Activated gamma-delta T cell treated with Interleukin-2 at 50 U/mL for 16 hours (primary cell): Measurements from ENCODE around the gene MRPS2.
A peak's percentile ranks its signal among the peaks of the same experiment; 100 is the strongest.

Source experiments
- DNase-seq: peaks from one replicate; pipeline ENCODE4 v3.0.0-alpha.2; 2020

The MRPS2 gene

DNA sequence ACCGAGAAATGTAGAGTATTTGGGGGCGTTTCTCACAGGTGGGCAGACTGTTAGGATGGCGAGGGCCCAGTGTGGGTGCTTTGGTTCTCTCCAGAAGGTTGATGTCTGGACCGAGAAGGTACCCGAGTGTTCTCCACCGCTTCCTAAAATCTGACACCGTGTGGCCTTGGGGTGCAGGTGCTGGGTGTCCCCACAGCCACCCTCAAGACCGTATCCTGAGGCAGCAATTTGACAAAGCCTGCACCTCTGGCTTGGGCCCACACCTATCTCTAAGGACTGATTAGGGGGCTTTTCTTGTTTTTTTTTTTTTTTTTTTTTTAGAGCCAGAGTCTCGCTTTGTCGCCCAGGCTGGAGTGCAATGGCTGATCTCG, 19.6 kb upstream of the MRPS2 start:
- no peak for DNase-seq

DNA sequence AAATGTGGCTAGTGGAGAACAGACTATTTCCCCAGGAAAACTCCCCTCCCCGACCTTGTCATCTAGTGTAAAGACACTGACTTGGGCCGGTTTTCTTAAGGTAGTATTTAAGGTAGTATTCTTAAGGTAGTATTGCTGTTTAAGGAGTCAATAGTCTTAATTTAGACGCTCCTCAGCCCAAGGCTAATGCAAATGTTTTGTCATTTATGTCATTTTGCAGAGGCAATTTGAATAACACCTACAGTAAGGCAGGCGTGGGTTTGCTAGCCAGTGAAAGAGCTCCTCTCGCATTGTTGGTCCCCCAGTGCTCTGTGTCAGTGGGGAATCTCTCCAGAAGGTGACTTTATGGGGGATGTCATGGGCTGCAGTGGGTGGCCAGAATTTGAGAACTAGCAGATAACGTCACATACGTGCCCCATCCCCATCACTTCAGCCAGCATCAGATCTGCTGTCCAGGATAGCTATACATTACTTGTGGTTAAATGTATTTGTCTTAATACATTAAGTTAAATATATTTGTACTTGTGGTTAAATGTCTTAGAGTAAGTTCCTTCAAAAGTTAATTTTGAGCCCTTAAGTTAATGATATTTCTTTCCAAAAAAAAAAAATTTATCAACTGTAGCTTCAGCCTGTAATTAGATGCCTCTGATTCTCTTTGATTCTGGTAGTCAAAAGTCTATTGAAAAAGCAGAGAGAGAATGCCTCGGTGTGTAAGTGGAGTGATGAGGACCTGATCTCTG, 18.3 kb upstream of the MRPS2 start:
- no peak for DNase-seq

DNA sequence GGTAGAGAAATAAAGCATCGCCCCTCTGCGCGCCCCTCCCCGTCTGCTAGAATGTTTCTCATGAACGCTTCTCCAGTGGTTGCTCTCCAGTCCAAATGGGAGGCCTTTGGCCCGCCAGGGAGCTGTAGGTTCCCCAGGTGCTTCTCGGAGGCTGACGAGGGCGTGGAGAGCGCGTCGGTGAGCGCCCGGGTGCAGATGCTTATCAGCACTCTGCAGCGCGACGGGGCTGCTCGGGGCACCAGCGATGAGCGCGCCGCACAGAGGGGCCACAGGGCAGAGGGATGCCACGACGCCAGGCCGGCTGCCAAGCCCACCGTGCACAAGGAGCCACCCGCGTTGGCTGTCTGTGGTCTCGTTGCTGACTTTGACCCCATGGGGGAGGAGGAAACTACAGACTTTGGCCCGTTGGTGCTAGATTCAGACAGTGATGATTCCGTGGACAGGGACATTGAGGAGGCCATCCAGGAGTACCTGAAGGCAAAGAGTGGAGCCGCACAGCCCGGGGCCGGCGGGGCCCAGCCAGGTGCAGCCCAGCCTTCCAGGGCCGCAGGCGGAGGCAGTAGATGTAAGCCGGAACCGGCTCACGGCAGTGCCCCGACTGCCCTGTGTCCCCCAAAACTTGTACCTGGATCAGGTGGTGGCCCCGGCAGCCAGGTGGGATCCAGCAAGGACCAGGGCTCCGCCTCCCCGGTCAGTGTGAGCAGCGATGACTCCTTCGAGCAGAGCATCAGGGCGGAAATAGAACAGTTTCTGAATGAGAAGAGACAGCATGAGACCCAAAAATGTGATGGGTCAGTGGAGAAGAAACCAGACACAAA, 15.8 kb upstream of the MRPS2 start:
- no peak for DNase-seq

DNA sequence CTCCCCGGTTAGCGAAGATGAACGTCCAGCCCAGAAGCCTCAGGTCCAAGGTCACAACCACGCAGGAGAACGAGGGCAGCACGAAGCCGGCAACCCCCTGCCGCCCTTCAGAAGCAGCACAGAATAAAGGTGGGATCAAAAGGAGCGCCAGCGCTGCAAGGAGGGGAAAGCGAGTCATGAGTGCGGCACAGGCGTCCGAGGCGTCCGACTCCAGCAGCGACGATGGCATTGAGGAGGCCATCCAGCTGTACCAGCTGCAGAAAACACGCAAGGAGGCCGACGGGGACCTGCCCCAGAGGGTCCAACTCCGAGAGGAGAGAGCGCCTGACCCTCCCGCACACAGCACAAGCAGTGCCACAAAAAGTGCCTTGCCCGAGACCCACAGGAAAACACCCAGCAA, 15.1 kb upstream of the MRPS2 start:
- no peak for DNase-seq

DNA sequence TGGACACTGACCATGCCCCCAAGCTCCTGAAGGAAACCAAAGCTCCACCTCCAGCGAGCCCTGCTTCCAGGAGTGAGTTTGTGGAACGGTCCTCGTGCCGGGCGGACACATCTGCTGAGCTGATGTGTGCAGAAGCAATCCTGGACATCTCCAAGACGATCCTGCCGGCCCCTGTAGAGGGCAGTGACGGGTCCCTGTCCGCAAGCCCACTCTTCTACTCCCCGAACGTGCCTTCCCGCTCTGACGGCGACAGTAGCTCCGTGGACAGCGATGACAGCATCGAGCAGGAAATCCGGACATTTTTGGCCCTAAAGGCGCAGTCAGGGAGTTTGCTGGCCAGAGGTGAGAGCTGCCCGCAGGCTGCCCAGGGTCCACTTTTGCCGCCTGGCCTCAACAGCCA, 14.7 kb upstream of the MRPS2 start:
- DNase-seq, result no peak

DNA sequence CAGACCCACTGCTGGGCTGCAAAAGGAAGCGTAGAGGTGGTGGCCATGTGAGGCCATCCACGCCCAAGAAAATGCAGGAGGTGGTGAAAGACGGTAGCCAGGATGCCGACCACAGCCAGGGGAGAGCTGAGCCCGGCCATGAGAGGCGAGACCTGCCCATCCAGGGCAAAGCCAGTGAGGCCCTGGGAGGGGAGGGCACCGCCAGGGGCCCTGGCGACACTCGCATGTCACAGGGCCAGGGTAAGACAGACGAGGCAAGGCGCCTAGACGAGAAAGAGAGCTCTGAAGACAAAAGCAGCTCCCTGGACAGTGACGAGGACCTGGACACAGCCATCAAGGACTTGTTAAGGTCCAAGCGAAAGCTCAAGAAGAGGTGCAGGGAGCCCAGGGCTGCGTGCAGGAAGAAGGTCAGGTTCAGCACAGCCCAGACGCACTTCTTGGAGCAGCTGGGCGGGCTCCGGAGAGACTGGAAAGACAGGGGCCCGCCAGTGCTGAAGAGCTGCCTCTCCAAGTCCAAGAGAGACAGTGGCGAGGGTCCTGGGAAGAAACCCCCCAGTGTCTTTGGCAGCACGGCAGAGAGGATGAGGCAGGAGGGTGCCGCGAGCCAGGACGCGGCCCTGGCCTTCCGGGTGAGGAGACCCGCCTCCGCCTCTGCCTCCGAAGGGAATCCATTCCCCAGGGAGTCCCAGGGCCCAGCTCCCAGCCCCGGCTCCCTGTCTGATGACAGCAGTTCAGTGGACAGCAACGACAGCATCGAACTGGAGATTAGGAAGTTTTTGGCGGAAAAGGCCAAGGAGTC, 14.0 kb upstream of the MRPS2 start:
- no peak for DNase-seq

DNA sequence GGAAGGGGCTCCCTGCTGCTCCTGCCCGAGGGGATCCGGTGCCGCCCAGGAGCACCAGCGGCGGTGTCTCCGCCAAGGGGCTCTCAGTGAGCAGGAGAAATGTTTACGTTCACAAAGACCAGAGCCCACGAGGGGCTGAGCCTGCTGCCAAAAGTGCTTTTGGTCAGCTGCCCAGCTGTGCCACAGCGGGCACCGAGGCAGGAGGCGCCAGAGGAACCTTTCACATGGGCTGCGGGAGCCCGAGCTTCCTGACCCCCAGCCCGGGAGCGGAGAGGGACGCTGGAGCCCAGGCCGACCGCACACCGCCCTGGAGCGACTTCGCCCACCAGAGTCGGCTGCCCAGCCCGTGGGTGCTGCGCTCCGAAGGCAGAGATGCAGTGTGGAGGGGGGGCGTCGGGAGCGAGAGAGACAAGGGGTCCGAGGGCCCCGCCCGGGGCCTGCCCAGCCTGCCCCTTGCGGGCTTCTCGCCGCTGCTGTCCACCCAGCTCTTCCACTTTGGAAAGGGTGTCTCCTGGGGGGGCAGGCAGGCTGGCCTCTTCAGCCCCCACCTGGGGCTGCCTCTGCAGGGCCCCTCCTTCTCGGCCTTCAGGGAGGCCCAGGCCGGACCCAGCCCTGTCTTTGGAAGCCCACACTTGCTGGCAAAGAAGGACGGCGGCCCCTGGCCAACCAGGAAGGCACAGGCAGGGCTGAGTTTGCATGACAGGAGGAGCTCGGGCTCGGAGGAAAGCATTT, 13.0 kb upstream of the MRPS2 start:
- DNase-seq, result no peak

DNA sequence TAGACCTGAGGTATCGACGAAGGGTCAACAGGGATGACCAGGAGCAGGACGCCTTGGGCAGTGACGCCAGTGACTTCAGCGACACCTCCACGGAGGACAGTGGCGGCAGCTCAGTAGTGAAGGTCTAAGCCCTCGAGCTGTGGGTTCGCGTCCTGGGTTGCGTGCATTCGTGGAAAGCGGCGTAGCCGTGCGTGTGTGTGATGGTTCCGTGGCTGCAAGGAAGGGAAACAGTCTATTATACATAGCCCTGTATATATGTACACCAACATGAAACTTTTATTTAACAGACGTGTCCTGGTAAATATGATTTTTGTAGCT, 12.5 kb upstream of the MRPS2 start:
- DNase-seq, result no peak

DNA sequence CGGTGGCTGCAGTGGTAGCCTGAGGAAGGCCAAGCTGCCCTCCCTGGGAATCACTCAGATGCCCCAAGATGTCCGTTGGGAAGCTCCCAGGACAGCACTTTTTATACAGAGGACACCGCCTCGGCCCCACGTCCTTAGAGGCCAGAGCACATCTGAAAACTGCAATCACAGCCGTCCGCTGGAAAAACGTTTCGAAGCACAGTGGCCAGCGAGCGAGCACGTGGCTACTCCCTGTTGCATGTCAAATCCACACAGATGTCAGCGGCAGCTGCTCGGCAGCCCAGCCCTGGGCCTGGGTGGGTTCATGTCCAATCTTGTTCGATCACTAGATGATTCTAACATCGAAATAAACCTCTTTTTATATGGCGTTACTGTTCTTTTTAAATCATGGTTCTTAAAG, 12.0 kb upstream of the MRPS2 start:
- DNase-seq, result no peak

DNA sequence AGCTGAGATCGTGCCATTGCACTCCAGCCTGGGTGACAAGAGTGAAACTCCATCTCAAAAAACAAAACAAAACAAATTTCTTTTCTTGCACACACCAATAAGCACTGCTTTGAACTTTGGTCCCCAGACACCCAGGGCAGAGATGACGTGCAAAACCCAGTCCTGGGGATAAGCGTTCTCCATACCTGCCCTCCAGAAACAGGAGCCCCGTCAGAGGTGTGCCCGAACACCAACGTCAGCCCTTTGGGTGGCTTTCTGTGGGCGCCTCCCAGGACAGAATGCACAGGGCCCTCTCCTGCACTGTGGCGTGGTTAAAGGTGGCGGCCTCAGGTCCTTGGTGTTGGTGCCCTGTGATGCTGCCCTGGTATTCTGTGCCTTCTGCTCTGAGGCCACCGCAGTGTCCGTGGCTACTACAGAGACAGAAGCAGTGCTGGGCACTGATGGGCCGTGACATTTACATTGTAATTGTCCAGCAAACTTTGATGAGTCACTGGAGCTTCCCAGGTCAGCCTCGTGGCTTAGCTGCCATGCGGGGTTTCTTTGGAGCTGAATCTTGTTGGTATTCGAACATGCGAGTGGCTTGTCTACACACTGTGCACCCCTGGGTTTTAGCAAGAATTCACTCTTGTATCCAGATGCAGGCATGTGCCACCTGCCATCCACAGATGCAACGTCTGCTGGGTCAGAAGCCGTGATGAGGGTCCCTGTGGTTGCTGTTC, 11.1 kb upstream of the MRPS2 start:
- DNase-seq, result no peak

DNA sequence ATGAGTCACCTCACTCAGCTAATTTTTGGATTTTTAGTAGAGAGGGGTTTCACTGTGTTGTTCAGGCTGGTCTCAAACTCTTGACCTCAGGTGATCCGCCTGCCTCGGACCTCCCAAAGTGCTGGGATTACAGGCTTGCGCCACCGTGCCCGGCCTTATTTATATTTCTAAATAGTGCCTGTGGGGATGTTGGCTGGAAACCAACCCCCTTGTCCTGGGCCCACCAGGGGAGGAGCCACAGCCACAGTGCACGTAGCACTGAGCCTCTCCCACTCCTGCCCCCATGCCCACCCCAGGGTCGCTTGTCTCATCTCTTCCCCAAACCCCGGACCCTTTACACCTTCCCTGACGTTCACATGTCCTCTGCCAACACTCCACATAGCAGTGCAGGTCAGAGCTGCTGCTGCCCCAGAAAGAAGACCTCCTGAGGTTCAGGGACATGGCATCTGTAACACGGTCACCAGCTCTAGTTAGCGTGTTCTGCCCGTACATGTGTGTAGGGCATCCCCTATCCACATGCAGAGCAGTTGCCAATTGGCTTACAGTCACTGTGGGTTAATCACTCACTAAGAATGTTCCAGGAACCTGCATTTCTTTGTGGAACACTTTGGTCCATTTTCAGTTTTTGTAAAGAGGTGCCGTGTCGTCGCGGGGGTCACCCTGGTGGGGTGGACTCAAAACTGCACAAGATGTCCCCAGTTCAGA, 10.2 kb upstream of the MRPS2 start:
- DNase-seq, result no peak

DNA sequence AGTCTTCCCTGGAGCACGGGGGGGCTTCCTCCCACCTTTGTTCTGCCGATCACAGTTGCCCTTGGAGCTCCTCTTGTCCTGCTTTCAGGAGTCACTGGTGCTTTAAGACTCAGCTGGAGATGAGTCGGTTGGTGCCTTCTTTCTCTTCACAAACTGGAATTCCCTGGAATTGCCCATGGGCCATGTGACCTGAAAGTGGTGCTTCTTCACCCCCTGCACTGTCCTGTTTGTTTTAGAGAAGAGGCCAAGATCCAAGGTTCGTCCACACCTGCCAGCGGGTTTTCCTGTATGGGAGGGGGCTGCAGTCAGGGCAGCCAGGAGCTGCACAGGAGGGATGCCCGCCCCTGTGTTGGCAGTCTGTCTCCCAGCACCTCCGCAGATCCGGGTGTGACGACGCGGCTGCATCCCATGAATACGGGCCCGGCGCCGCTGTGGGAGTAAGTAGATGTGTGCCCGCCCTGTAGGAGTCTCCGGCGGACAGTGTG, 9.5 kb upstream of the MRPS2 start:
- DNase-seq, result no peak

DNA sequence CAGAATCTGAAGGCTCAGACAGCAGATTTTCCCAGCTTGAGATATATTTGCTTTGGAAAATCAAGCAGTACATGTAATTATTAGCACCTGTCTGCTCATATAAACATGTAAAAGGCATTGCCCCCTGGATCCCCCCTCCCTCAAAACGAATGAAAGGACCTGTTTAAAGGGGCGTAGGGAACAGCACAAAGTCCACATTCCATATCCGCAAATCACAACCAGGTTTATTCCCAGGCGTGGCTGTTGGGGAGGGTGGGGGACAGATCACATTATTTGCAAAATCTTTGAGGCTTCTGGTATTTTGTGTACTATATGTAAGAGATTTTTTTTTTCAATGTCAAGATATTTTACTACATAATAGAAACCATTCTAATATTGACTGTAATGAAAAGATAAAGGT, 8.7 kb upstream of the MRPS2 start:
- no peak for DNase-seq

DNA sequence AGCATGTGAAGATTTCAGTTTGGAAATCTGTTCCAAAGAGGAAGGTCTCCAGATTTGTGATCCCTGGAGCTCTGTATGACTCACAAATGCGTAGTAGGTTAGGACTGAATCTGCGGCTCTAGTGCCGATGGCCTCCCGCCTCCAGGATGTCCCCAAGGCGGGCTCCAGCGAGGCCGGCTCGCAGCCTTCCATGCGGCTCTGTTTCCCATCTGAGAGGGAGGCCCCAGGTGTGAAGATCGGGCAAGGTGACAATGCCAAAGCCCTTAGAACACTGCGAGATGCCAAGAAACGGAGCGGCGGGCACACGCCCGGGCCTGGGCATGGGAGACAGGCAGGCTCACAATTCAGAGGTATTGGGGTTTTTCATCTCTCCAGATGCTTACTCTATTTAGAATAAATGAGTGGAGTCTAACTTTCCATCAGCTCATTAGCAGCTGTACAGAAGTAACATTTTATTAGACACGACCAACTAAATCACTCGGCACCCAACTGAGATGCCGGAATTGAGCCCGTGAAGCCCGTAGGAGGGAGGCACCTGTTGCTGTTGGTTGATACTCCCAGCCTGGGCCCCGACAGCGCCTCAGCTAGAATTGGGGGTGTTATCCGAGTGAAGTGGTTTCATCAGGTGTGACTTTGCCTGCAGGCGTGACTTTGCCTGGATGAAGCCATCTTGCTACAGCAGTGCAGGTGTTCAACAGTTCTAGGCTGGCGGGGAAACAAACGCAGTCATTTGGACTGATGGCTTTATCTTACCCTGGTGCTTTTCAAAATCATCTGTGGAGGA, 7.4 kb upstream of the MRPS2 start:
- DNase-seq, result no peak

DNA sequence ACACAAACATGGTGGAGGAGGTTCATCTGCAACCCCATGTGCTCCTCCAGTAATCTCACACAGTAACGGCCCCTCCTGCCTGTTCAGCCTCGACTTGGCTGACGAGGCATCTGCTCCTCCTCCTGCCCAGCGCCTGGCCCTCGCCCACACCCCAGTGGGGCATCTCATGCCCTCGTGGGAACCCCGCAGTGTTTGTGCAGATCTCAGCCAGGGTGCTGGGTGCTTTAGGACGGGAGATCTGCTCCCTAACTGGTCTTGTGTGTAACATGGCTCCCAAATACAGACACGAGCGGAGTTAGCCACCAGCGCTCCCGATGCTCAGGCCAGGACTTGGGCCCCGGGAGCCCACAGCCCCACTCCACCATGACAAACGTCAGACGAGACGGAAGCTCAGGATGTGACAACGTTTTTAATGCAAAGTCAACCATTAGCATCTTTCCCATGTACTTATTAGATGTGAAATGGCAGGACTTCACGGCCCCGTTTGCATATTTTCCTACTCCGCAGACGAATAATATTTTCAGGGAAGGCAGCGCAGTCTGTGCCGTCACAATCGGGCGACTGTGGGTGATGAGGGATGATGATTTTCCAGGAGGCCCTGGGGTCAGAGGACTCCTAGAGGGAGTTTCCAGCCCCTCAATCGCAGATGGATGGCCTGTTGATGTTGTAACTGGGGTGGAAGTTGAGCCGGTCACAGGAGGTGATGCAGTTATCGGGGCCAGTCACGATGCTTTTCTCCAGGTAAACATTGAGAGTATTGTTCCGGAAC, 5.5 kb upstream of the MRPS2 start:
- DNase-seq, result no peak

DNA sequence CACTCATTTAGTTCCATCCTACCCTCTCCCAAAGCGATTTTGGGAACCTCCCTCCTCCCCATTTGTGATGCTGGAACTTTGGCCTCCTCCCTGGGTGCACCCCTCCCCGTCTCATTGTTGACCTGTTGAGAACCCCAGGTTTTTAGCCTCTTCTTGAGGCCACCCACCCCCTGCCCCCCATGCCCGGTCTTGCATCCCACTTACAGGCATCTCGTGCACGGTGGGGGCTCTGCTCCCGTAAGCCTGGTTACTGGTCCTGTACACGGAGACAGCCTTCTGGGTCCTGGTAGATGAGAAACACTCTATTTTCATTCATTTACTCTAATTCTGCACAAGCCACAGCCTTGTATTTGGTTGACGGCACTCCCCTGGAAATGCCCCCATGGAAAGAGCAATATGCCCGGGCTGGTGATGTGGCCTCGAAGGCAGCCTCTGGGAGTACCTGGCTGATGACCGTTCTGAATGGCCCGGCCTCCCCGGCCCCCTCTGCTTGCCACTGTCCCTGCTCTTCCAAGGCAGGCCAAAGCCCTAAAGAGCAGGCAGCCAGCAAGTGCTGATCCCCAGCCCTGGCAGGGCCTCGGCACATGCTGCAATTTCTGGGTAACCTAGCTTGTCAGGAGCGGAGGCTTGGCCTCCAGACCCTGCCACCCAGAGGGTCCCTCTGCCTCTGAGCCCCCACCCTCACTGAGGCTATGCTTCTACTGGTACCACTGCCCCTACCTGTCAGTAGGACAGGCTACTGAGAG, 1.9 kb upstream of the MRPS2 start:
- DNase-seq, result no peak

DNA sequence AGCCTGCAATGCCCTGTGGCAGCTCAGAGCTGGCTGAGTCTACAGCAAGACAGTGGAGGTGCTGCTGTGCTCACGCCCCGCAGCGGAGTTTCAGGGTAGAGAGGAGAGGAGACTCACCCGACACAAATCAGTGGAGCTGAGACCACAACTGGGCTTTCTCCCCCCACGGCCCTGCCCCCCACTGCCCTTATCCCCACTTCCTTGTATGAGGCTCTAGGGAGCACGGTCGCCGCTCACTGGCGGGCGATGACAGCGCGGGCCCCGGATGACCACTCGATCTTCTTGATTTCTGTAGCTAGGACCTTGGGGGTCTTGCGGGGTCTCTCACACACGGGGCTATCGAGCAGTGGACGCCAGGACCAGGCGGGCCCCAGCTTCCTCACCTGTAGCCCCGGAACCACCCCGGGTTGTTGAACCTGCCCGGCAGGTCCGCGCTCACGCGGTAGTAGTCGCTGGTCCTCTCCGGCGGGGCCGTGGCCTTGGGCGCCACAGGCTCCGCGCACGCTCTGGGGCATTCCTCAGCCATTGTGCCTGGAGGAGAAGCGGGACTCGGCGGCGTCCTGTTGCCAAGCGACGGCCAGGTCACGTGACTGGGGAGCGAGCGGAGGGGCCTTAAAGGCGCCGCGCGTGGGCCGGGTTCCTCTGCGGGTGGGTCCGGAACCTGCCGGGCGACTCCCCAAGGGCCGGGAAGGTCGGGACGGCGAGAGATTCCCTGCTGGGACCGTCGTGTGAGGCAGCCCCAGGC, 984 bp upstream of the MRPS2 start:
- peak; percentile 90 for DNase-seq

DNA sequence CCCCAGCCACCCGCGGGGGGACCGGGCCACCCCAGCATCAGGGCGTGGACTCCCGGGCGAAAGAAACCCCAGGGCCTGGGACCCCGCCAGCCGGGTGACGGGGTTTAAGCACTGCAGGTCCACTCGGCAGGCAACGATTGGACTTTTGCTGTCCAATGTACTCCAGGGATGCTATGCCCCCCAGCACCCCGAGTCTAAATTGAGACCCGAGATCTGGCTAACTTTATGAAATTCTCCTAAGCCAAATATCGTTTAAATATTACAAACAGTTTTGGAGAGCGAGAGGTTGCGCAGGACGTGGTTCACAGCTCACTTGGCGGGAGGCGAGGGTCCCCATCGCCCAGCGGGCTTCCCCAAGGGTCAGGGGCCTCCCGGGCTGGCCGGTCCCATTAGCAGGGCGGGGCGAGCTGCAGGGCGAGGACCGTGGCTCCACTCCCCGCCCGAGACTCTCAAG, 384 bp upstream of the MRPS2 start:
- no peak for DNase-seq
